NCI-H748 treated with DMSO at 0.1 percent for 48 hours (cell line): ENCODE measurements around the gene SPX.

Experiments
- DNase-seq: peaks from one replicate; lab custom pipeline; 2025; lab: John Stamatoyannopoulos, UW

The SPX gene, protein sequence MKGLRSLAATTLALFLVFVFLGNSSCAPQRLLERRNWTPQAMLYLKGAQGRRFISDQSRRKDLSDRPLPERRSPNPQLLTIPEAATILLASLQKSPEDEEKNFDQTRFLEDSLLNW

DNA sequence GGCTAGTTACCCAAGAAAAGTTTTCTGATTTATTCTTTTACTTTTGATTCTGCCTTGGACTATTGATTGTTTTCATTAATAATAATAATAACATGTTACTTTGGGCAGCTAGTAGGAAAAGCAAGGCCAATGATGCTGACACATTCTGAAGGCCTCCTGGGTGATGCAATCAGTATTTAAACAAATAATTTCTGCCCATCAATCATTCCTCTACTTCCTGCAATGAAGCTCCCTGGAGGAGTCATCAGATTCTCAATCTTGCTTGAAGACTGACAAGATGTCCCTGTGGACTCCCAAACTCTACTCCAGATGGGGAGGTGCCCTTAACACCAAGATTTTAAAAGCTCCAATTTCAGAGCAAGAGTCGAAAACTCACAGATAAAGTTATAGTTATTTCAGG, at the start of gene SPX:
TSS of gene SPX (plus strand) at position 244 of the 400 bp plus-strand sequence. CDS start 177 bp downstream, outside the sequence.
- no peak for DNase-seq

DNA sequence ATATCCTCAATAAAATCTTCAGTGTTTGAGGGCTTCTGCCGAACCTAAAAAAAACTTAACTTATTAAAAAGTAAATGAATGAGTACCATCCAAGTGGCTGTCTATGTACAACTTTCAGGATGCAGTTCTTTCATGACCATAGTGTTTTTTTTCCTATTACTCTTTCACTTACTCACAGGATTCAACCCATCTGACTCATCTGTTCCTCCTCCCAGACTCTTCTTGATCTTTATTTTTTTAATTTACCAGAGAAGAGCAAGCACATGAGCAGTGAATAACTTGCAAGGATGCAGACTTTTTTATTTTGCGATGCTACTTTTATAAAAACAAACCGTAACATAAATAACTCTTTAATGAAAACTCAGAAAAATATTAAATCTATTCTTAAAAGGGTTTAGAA, 49.1 kb upstream of the SPX start:
- DNase-seq = no peak

DNA sequence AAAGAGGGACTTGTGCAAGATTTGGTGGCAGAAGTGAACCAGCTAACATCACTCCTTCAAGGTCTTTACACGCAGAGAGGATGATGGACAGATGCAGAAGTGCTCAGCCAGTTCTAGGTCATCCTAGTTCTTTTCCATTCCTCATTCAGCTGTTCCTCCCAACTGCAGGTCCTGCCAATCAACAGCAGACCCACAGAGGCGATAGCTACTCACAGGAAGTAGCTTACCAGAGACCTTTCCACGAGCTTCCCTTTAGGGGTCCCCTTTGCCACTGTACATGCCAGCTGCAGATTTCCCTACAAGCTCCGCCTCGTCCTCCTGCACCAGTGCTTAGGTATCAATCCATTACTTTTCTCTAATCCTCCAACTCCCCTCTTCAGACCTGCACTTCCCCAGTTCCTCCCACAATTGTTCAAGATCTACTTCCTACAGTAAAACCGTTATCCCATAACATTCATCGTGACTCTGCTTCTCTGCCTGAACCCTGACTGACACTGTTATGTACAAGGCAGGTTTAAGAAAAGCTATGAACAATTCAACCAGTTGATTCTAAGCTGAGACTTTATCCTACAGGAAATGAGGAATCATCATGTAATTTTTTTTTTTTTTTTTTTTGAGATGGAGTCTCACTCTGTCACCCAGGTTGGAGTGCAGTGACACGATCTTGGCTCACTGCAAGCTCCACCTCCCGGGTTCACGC, 47.2 kb upstream of the SPX start:
- no peak for DNase-seq

DNA sequence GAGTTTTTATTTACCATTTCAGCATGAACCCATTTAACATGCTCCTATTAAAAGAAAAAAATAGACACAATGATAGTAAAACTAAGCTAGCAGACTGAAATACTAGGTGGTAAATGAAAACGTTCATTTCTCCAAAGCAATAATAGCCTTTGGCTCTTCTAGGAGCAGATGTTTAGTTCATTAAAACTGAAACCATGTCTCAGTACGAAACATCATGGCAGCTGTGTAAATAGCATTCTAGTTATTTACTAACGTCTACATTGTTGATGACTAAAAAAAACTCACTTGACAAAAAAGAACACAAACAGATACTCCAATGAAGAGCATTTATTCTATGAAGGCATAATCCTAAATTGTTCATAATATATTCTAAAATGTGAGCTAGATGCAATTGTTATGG, 42.6 kb upstream of the SPX start:
- peak; percentile 52 for DNase-seq

DNA sequence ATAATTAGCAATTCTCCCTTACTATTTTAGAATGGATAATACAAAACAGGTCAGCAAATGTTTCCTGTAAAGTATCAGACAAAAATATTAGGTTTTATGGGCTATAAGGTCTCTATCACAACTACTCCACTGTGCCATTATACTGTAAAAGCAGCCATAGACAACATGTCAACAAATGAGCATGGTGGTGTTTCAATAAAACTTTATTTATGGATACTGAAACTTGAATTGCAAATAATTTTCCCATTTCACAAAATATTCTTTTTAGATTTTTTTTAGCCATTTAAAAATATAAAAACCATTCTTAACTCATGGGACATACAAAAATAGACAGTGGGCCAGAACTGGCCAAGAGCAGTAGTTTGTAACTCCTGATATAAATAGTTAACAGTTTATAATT, 40.1 kb upstream of the SPX start:
- no peak for DNase-seq

DNA sequence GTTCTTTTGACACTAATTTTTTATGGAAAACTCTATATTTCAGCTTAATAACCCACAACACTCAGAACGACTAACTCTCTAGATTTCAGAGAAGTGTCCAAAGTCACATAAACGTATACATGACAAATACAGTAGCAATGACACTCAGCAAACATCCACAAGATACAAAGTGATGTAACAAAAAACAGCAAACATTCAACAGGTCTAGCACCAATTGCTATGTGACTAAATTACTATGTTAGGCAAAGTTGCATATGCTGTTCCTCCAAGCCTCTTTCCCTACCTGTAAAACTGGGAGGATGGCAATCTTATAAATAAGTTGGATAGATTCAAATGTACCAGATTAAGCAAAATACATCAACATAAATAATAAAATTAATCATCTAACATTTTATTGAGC, 26.3 kb upstream of the SPX start:
- no peak for DNase-seq

DNA sequence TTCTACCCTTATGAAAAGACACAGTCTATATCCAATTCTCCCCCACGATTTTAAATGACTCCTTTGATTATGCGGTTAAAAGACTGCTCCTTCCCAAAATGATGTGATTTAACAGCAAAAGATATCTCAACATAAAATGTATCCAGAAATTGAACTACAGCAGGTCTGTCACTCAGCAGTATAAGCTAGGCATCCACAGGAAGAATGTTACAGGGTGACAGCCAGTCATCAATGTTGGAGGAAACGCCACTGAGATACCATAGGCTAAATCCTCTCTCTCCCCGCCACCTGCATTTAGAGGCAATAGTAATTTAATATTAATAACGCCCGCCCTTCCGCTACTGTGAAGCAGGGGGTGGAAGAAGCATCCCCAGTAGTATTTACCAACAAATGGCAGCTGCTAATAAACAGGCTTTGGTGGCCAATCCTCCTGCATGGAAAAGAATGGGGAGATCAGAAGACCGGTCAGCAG, 25.3 kb upstream of the SPX start:
- DNase-seq = no peak

DNA sequence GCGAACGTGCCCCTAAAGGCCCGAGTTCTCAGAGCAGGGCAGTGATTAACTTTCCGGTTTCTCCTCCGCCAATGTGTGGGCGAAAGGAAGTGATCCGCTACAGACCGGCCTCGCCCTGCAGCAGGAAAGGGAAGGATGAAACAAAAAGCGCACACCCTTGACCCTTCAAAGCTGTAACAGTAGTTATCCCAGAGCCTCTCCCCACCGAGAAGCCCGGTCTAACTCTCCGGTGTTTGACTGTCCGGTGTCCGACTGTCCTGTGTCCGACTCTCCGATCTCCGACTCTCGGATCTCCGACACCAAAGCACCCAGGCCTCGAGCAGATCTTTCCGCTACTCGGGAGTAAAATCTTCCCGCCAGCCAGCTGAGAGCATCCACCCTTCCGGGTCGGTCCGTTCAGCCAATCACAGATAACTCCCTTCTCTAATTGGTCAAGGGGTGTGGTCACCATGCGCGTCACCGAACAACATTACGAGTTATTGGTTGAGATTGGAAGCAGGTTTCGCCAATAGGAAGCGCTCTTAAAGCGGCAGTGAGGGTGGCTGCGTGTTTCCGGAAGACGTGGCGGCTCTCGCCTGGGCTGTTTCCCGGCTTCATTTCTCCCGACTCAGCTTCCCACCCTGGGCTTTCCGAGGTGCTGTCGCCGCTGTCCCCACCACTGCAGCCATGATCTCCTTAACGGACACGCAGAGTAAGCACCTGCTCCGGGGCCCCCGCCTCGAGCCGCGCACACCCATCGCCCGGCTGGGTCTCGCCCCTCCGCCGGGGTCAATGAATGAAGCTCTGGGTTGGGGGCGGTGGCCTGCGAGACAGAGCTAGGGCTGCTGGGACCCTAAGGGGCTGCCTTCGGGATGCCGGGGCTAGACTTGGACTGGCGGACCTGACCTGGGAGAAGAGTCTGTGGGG, 24.6 kb upstream of the SPX start, which contains the start of the genes GOLT1B and RECQL:
TSS of gene GOLT1B (plus strand) at position 532 of the 906 bp plus-strand sequence. CDS start at position 667, 135 bp downstream.
TSS of gene RECQL (minus strand) at position 378 of the 906 bp plus-strand sequence. CDS start 2,065 bp downstream, outside the sequence.
- DNase-seq = peak; percentile 94

DNA sequence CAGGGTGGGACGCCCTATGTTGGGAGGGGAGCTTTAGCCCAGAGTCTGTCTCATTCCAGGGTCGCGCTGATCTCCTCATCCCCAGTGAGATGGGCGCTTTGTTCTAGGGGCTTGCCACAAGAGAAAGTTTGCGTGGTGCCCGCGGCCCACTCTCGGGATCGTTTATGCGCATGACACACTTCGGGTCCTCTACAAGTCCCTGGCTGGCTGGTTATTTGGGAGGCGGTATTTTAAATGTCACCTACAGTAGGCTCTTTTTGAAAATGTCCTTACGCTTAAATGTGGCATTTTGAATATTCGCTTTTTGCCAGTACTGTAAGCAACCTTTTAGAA, 24.0 kb upstream of the SPX start:
- no peak for DNase-seq

DNA sequence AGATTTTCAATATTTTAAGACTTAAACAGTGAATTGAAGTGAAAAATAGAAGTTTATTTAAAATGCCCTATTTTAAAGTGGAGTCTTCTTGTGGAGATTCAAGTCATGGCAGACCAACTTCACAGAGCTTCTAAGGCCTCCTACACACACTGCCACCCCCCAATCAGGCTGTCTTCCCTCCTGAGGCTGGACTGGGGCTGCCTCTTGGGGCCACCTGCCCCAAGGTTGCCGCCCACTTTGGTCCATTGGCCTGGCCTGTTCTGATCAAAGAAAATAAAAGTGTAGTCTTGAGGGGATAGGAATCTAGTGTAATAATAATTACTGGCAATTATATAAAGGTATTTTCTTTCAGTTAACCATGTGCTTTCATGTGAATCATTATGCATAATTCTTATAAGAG, 23.2 kb upstream of the SPX start:
- DNase-seq = no peak

DNA sequence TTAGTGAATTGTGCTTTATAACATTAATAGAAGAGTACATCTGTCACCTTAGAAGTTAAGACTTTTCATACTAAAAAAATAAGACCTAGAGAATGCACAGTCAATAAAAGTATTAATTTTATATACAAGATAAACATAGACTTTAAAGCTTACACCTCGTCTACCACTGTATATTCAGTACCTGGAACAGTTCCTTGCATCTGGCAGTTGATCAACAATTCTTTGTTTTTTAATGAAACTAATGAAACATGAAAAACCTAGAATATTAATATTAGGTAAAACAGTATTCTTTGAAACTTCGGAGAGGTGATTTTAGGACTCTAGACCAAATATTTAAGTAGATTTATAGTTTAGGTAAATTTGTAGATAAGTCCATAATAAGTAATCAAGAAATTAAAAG, 20.2 kb upstream of the SPX start:
- no peak for DNase-seq

DNA sequence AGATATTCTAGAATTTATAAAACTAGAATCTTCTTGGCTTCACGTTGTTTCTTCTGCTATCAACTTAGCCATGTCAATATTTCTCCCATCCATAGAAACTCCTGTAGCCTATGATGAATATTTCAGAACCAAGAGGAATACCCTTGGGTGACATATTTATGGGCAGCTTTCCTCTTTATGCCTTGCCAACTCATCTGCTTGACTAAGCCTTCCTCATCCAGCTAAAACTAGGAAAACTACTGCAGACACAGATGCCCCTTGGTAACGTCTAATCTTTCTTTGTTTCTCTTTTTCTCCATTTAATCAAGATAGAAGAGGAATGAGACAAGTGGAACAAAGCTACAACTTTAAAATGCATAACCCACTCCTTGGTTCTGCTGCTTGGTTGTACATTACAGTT, 18.2 kb upstream of the SPX start:
- no peak for DNase-seq

DNA sequence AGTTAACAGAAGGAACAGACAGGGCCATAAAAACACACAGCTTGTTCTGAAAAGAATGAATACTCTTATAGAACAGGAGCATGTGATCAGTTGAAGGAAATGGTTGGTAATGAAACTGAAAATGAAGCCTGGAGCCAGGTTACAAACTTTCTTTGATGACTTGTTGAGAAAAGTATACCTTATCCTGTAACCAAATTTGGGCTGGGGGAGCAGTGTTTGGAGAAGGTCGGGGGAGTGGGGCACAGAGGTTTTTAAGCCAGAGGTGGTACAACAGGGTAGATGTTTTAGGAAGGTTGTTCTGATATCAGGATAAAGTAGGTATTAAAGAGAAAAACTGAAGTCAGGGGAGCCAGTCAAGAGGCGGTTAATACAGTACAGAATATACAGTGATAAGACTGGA, 16.3 kb upstream of the SPX start:
- no peak for DNase-seq

DNA sequence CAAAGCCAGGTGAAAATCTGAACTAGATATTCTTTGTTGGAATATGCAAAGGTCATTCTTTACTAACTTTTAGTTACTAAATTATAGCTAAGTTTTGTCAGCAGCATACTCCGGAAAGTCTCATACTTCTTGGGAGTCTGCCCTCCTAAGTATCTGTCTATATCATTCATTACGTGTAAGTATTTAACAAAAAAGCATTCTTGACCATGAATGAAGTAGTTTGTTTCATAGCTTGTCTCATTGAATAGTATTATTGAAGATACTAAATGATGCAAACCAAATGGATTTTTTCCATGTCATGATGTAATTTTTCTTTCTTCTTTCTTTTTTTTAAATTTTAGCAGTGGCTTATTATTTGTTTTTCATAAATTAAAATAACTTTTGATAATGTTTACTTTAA, 9.8 kb upstream of the SPX start:
- DNase-seq = no peak

DNA sequence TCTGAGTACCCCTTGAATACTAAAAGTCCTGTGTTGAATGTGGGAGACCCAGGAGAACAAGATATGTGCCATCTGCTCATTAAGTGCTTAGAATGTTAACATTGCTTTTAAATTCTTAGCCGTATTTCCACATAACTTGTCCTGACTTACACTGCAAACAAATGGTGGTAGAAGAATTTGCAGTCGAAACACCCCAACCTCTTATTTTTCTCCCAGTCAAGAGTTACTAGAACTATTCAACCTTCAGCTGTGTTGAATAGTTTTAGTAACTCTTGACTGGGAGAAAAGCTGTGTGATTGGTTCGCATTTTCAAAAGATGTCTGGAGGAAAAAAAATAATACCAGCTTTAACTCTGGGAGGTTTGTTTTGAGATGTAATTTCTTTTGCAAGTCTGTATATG, 7.6 kb upstream of the SPX start:
- DNase-seq = no peak

DNA sequence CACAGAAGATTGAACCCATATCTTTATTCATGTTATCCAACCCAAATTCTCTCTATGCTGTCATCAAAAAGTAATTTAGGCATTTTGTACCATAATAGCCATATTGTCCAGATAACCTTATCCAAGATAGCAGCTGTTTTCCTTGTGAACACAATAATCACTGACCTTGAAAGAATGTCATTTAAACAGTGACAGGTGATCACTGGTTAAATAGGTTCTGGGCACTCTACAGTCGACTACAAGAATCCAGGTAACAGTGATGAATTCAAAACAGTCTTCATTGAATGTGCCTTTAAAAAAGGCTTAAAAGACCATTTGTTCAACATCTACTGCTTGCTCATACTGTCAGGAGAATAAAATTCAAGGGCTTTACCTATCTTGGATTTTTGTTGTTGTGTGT, 4.6 kb upstream of the SPX start:
- DNase-seq = no peak

DNA sequence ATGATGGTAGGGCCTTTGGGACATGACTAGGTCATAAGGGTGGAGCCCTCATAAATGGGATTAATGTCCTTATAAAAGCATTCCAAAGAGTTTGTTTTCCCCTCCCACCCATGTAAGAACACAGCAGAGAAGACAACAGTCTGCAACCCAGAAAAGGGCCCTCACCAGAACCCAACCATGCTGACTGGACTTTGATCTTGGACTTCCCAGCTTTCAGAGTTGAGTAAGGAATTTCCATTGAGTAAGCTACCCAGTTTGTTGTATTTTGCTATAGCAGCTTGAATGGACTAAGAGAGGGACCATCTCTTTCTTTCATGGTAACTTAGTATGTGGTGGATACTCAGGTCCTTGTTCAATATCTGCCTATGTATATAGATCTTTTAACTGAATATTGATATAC, 2.9 kb upstream of the SPX start:
- DNase-seq = no peak

DNA sequence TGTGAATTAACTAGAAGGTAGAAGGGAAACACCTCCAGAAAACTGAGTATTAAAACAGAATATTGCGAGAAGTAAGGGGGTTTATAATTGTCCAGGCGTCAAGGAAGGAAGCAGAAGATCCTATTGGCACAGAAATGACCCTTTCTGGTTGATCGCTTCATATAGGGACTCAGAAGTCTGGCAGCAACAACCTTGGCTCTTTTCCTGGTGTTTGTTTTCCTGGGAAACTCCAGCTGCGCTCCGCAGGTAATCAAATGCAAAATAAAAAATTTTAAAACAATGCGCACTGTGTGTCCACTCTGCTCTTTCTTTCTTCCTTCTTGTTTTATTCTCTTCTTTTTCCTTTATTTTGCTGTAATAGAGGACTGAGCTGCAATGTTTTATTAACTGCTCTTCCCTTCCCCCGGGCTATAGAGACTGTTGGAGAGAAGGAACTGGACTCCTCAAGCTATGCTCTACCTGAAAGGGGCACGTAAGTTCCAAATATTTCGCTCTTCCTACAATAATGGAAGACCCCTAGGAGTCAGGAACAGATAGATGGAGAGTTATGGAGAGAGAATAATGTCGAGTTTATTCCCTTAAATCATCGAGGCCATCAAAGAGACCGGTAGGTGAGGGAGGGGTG, 737 bp downstream of the SPX start:
- DNase-seq = no peak

DNA sequence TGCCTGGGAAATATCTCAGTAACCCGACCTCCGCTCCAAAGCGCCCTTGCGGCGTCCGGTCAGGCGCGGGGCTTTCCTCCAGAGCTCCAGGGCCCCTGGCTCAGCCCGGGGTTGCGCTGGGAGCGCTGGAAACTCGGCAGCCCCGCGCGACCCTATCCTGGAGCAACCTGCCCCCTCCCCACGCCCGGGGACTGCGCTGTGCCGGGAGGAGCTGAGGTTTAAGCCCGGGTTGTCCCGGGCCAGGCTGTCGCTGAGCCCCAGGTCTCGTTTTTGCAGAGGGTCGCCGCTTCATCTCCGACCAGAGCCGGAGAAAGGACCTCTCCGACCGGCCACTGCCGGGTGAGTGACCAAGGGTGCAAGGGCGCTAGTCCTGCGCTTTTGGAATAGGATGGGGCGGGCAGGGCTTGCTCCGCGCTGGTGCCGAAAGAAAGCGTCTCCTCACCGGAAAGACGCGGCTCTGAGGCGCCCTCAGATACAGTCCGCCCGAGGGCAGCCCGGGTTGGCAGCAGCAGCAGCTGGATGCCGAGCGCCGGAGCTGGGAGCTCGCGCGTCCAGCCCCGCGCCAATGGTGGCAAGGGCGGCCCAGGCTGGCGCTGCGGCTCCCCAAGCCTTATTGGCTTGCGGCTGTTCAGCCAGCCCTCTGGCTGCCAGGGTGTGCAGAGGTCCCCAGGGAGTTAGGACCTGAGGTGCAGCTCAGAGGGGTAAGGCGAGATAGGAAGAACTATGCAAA, 1.5 kb downstream of the SPX start:
- peak; percentile 57 for DNase-seq

DNA sequence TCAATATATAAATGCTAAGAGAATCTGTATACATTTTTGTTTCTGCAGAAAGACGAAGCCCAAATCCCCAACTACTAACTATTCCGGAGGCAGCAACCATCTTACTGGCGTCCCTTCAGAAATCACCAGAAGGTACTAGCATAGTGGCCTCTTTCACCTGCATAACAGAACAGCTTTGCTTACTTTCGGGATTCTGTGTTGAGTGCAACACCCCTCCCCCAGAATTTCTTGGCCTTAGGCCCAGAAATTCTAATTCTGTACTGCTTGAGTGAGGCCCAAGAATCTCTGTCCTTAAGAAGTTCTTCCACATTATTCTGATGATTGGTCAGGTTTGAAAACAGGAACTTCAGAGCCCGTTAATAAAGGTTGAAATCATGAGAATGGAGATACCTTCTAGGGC, 2.9 kb downstream of the SPX start:
- DNase-seq = no peak

DNA sequence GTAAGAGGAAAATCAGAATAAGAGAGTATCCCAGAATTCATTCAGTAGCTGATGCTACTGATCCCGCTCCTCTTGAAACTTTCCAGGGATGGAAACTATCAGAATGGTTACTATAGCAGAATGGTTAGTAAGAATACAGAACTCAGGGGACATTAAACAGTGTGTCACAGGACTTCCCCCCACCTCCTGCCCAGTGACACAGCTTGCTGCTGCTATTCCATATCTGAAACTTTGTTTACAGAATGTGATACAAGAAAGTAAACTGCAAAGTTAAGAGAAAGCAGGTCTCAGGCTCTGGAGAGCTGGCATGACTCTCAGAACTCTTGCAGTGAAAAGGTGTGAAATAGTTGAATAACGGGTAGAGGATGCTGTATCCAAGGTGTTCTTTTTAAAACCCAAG, 3.4 kb downstream of the SPX start:
- DNase-seq = no peak
